ENCODE results near the gene IL3. TPM values are rescaled to one million over a fixed set of nuclear protein-coding genes. Genes with fewer than 3 reads are reported as not detected.

The IL3 gene
- total RNA-seq, 1 donor from 2014 or later = not detected

DNA sequence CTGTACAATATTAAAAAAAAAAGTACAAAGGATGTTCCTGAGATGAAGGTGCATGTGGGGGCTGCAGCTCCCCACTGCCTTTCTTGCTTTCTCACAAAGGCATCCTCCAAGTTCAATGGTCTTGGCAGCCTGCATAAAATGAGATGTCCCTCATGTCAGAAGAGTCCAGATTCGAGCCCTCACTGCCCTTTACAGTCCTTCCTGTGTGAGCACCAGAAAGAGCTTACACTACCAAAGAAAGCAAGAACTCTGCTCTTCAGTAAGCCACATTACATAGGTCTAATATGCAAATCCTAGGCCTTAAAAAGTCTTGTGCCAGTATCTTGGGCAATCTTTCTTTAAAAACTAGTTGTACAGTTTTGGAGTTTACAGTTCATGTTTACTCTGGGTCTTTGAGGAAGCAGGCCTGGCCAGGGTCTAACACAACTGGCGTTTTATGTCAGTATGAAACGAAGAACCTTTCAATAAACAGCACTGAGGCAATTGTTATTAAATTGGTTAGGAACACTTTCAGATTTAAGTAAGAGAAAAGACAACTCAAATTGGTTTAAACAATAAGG is 49.1 kb downstream of the IL3 start:
- no peak for ATAC-seq
- DNase-seq (ENCODE audit: low spot score) = no peak

DNA sequence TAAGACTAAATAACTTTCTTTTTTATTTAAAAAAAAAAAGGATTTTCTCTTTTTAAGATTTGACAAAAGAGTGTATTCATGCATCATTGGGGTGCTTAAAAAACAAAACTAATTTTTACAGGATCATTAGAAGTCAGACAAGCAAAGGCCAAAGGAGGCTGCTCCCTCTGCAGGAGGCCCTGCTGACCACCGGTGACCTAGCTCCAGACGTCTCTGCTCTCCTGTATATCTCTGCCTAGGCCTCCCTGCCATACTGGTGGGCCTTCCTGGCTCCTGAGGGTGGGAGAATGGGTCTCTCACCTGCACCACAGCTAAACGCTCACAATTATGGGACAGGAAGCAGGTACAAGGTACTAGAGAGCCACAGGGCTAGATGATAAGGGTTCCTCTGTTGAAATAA is 49.7 kb downstream of the IL3 start:
- no peak for DNase-seq (ENCODE audit: low spot score)
- no peak for ATAC-seq

DNA sequence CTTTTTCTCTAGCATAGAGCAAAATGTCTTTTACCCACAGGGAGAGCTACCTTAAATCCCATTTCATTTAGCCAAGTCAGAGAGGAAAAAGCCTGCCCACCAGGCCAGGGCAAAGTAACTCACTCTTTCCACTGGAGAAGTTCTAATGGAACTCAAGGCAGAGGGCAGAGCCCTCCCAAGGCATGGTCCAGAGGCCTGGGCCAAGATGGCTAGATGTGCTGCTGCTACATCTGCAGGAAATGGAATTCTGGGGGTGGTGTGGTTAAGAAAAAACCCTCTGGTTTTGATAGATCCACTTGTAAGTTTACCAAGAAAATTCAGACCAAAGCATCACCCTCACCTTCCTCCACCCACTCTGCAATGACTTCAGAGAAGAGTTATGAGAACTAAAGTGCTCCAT is 50.5 kb downstream of the IL3 start:
- ATAC-seq (no peak), DNase-seq (ENCODE audit: low spot score) (no peak)

DNA sequence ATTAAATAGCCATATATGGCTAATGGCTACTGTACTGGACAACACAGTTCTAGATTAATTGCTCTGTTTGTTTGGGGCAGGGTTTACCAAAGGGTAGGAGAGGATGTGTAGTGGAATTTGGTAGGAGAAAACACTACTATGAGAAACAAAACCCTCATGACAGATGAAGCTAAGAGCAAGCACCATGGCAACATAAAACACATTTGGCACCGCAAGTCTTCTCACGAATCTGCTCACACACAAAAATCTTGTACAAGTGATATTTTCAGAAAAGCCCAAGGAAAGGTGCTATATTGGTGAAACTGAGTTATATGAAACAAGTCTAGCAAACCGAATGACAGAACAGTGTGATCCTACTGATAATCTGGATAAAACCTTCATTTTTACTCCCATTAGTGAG is 51.7 kb downstream of the IL3 start:
- ATAC-seq = no peak

More for the DNA sequence above, 51.7 kb downstream of the IL3 start:
- no peak for DNase-seq (ENCODE audit: low spot score)

Other genes with a start within 250 kb of the IL3 start
- gene MEIKIN, start 115.0 kb upstream of the IL3 start, total RNA-seq = not detected
- gene ACSL6, start 49.0 kb upstream of the IL3 start, total RNA-seq = 3.7 TPM
- not detected for gene CSF2, start 13.1 kb downstream of the IL3 start, total RNA-seq
- gene P4HA2, start 167.2 kb downstream of the IL3 start, total RNA-seq = 13.8 TPM
- gene PDLIM4, start 197.0 kb downstream of the IL3 start, total RNA-seq = 0.88 TPM
- 0.20 TPM for gene SLC22A4, start 233.7 kb downstream of the IL3 start, total RNA-seq

Measured in left lobe of liver (tissue), 2 donors.